ENCODE data around the gene STON2. TPM values are rescaled to one million over a fixed set of nuclear protein-coding genes. Genes with fewer than 3 reads are reported as not detected.

The STON2 gene
- total and polyA plus RNA-seq, 5 experiments from 2014 or later = not detected

DNA sequence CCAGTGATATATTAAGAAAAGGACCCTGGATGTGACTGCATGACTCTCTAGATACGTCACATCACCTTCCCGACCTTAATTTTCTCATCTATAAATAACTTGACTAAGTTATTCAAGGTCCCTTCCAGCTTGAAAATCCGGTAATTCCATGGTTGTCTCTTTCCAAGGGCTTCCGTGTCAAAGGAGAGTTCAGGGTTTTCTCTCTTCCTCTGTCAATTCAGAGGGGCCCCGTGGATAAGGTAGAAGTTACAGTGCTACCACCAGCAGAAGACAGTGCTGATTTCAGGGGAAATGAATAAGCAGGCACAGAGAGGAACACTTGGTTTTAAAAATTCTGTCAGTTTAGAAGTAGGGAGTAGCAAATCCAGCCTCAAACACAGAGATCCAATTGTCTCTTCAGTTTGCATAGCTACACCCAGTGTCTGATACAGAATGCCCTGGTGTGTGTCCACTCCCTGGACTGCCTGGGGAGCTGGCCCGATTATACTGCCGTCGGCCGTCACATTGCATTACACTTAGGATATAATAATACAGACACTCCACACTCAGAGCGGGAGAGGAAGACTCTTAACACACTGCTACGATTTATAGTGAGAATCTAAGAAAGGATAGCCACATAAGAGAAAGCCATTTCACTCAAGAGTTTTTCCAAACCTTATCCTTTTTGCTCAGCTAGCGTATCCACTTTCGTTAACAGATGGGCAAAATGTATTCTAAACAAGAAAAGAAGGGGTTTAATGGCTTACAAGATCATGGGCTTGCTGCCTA is 124.6 kb downstream of the STON2 start:
- Mint-ChIP-seq H3K4me1 (peaks cover 0 to 6% (median 0%) of the 10 kb centered on the region in 4 donors), H3K4me3 (no peak overlapping the region), H3K27me3 (peaks cover 0 to 9% (median 7%) of the 10 kb centered on the region in 5 donors), H3K9me3 (no peaks in the 10 kb centered on the region), H3K27ac (peak overlapping the region in 1 of 10 donors; percentile 67), H3K36me3 (no peaks in the 10 kb centered on the region)
- no peak for ATAC-seq
- POLR2A ChIA-PET = no interaction called here
- no peak for DNase-seq

DNA sequence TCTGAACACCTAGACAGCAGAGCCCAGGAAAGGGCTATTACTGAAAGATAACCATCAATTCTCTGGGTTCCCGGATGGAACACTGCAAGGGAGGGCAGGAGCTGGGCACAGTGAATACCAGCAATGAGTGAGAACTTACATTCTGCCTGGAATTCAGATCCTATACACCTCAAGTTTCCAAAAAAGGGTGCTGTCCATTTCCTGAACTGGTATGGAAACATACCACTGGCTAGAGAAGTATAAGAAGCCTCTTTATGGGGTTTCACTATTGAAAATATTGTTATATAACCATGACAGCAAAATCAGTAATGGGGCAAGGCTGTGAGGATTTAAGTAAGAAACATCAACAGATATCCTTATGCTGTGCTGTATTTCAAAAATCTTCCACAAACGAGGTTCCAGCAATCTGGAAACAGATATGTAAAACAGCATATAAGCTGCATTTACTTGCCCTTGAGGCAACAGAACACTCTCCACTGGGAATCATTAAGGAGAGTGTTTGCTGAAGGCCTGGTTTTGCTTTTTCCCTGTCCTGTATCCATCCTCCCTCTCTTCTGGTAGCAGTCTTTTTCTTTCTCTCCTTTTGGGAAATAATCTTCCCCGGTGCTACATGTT is 126.1 kb downstream of the STON2 start:
- POLR2A ChIA-PET = no interaction called here
- Mint-ChIP-seq H3K27me3 (peaks cover 2 to 13% (median 7%) of the 10 kb centered on the region in 5 donors), H3K4me3 (no peak overlapping the region), H3K36me3 (no peaks in the 10 kb centered on the region), H3K9me3 (no peaks in the 10 kb centered on the region), H3K27ac (no peak overlapping the region), H3K4me1 (peaks cover 0 to 6% (median 0%) of the 10 kb centered on the region in 4 donors)
- DNase-seq = no peak
- ATAC-seq = no peak

DNA sequence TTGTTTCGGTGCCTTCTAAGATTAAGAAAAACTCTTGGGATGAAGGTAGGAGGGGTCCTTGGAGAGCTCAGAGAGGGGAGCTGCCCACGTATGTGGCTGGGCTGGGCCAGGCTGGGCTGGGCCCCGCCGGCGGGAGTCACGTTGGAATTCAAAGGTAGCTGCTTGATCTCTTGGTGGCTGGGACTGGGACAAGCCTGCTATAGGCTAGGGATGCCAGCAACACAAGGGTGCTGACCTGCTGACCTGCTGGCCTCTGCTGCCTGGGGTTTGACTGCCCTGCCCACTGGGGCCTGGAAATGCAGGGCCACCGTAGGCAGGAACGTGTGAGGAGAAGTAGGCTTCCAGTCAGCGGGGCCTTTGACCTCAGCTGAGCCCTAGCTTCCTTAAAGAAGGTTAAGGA is 126.6 kb downstream of the STON2 start:
- no peak overlapping the region for H3K4me3 Mint-ChIP-seq
- H3K27ac Mint-ChIP-seq = no peak overlapping the region
- peaks cover 2 to 15% (median 7%) of the 10 kb centered on the region in 5 donors for H3K27me3 Mint-ChIP-seq
- DNase-seq = no peak
- no peaks in the 10 kb centered on the region for H3K36me3 Mint-ChIP-seq
- no peaks in the 10 kb centered on the region for H3K9me3 Mint-ChIP-seq
- POLR2A ChIA-PET = no interaction called here
- peaks cover 0 to 6% (median 0%) of the 10 kb centered on the region in 4 donors for H3K4me1 Mint-ChIP-seq
- no peak for ATAC-seq

DNA sequence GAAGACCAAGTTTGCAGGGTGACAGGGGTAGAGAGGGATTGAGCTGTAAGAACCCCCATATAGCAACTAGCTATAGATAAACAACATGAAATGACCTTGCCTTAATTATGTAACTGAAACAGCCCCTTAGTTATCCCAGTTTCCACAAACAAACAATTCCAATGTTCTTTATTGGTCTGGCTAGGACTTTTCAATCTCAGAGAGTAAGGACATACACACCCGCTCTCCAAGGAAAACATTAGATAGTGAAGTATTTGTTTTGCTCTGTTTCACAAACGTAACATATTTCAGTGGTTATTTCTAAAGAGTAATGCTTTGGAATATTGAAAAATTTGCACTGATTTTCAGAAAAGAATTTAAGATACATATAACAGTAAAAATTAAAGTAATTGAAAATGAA is 127.8 kb downstream of the STON2 start:
- Mint-ChIP-seq H3K9me3 (no peaks in the 10 kb centered on the region), H3K27ac (no peak overlapping the region), H3K27me3 (peaks cover 1 to 15% (median 2%) of the 10 kb centered on the region in 5 donors), H3K36me3 (no peaks in the 10 kb centered on the region), H3K4me1 (peaks cover 0 to 7% (median 6%) of the 10 kb centered on the region in 4 donors), H3K4me3 (no peak overlapping the region)
- DNase-seq (no peak), ATAC-seq (no peak)
- POLR2A ChIA-PET = no interaction called here

DNA sequence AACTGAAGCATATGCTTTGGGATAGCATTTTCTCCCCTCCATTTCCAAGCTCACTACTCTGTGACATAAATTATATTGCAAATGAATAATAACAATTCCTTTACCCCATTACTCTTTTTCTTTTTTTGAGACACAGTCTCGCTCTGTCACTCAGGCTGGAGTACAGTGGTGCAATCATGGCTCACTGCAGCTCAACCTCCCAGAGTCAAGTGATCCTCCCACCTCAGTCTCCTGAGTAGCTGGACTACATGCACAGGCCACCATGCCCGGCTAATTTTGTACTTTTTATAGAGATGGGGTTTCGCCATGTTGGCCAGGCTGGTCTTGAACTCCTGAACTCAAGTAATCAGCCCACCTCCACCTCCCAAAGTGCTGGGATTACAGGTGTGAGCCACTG is 130.1 kb downstream of the STON2 start:
- H3K4me3 Mint-ChIP-seq = no peak overlapping the region
- no peaks in the 10 kb centered on the region for H3K9me3 Mint-ChIP-seq
- POLR2A ChIA-PET = interaction anchor here (1.0 to 1.2 kb wide), 2 partner anchors 49 to 195 kb away, joined by 4 to 8 read pairs; partner anchors contain the start of gene GTF2A1
- H3K4me1 Mint-ChIP-seq = peaks cover 0 to 7% (median 3%) of the 10 kb centered on the region in 4 donors
- H3K27ac Mint-ChIP-seq = no peak overlapping the region
- DNase-seq (no peak), ATAC-seq (no peak)
- H3K27me3 Mint-ChIP-seq = peaks cover 3 to 19% (median 11%) of the 10 kb centered on the region in 5 donors
- no peaks in the 10 kb centered on the region for H3K36me3 Mint-ChIP-seq

DNA sequence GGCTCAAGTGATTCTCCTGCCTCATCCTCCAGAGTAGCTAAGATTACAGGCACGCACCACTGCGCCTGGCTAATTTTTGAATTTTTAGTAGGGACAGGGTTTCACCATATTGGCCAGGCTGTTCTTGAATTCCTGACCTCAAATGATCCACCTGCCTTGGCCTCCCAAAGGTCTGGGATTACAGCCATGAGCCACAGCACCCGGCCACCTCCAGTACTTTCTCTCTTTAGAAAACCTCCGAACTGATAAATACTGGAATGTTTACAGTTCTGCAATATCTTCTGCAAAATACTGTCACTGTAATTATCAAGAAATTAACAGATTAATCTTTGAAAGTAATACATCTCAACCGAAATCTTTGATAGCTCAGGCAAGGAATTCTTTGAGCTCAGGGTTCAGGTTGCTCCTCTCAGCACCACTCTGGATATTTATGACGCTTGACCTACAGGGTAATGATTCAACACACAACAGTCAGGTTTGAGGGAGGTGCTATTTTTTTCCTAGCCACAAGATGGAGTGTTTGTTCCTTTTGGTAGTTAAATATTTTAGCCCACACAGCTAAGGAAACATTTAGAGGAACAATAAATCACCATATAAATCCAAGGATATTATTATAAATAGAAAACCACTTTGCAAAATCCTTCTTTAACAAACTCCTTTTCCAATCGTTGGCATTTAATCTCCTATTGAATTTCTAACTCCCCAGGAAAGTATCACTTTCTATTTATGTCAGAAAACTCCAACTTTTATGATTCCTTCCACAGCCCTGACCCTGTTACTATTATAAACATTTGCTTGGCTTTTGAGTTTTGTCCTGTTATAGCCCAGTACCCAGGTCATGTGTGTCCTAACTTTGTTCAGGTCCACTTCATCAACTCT is 130.8 kb downstream of the STON2 start:
- POLR2A ChIA-PET = interaction anchor here (1.0 to 1.2 kb wide), 2 partner anchors 48 to 195 kb away, joined by 4 to 8 read pairs; partner anchors contain the start of gene GTF2A1

DNA sequence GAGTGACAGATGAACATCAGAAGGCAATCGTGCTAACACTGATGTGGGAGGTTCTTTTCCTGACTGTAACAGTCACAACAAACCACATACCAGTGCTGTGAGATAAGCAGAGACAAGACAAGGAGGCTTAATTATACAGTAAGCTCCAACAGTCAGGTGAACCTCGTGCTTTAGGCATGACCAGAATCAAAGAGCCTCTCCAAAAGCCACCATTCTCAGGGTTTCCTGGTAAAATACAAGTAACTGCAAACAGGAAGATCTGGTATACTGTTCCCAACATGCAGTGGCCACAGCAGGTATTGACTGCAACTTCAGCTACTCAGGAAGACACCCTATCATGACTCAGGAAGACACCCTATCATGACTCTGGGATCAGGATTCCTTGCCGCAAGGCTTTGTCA is 132.1 kb downstream of the STON2 start:
- POLR2A ChIA-PET = no interaction called here
- H3K4me3 Mint-ChIP-seq = no peak overlapping the region
- H3K4me1 Mint-ChIP-seq = peaks cover 0 to 7% (median 3%) of the 10 kb centered on the region in 4 donors
- no peaks in the 10 kb centered on the region for H3K9me3 Mint-ChIP-seq
- DNase-seq (peak in 1 of 10 donors; percentile 1), ATAC-seq (peak; percentile 33 to 43)
- no peaks in the 10 kb centered on the region for H3K36me3 Mint-ChIP-seq
- peak overlapping the region in 1 of 10 donors; percentile 4 for H3K27ac Mint-ChIP-seq
- peaks cover 3 to 19% (median 11%) of the 10 kb centered on the region in 5 donors for H3K27me3 Mint-ChIP-seq

More for the DNA sequence above, 130.8 kb downstream of the STON2 start:
- H3K4me3 Mint-ChIP-seq = no peak overlapping the region
- no peaks in the 10 kb centered on the region for H3K36me3 Mint-ChIP-seq
- H3K9me3 Mint-ChIP-seq = no peaks in the 10 kb centered on the region
- peaks cover 0 to 7% (median 3%) of the 10 kb centered on the region in 4 donors for H3K4me1 Mint-ChIP-seq
- H3K27me3 Mint-ChIP-seq = peaks cover 3 to 19% (median 9%) of the 10 kb centered on the region in 5 donors
- DNase-seq (peak in 4 of 10 donors; percentile 10 to 50 (median 38)), ATAC-seq (peak; percentile 55 to 68)
- no peak overlapping the region for H3K27ac Mint-ChIP-seq

DNA sequence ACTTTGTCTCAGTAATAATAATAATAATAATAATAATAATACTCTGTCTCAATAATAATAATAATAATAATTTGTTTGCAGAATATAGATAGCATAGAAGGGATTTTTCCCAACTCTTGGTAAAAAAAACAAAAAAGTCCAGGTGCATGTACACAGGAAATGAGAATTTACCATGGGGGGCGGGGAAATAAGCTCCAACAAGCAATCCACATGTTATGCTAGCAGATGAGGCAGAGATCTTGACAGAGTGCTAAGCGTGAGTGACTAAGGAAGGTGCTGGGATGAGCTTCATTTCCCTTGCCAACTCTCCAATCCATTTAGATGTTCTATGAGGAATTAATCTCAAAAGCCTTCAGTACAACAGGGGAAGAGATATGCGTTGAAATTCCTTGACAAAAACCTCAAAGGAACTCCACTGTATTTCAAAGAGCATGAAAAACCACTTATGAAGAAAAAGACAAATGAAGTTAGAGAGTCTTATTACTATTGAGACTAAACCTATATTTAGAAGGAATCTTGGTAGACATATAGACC is 134.4 kb downstream of the STON2 start:
- ATAC-seq (no peak), DNase-seq (no peak)
- H3K27me3 Mint-ChIP-seq = peaks cover 7 to 27% (median 18%) of the 10 kb centered on the region in 5 donors
- no peak overlapping the region for H3K4me3 Mint-ChIP-seq
- peaks cover 0 to 7% (median 3%) of the 10 kb centered on the region in 4 donors for H3K4me1 Mint-ChIP-seq
- H3K27ac Mint-ChIP-seq = no peak overlapping the region
- POLR2A ChIA-PET = interaction anchor here (0.5 kb wide), 1 partner anchor 194 kb away, joined by 3 read pairs; no protein-coding TSS in a partner anchor
- H3K9me3 Mint-ChIP-seq = no peaks in the 10 kb centered on the region
- H3K36me3 Mint-ChIP-seq = no peaks in the 10 kb centered on the region

DNA sequence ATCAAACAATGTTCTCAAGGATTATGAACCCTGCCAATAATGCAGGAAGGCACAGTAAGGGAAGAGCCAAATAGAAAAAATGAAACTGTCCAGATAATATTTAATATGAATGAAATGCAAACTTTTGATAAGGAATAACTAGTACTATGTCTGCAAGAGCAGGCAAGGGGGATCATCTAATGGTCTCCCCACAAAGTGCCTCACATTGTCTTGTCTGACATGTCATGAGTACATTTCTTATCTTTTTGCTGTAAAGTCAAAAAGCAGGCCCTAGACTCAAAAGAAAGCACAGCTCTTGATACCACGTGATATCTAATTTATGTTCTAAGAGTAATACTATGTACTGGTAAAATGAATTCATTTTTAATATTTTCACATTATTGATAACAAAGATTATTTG is 135.5 kb downstream of the STON2 start:
- no peaks in the 10 kb centered on the region for H3K36me3 Mint-ChIP-seq
- POLR2A ChIA-PET = no interaction called here
- H3K4me3 Mint-ChIP-seq = no peak overlapping the region
- peaks cover 11 to 35% (median 18%) of the 10 kb centered on the region in 5 donors for H3K27me3 Mint-ChIP-seq
- peaks cover 0 to 7% (median 3%) of the 10 kb centered on the region in 4 donors for H3K4me1 Mint-ChIP-seq
- no peak overlapping the region for H3K27ac Mint-ChIP-seq
- ATAC-seq (no peak), DNase-seq (no peak)
- no peaks in the 10 kb centered on the region for H3K9me3 Mint-ChIP-seq

DNA sequence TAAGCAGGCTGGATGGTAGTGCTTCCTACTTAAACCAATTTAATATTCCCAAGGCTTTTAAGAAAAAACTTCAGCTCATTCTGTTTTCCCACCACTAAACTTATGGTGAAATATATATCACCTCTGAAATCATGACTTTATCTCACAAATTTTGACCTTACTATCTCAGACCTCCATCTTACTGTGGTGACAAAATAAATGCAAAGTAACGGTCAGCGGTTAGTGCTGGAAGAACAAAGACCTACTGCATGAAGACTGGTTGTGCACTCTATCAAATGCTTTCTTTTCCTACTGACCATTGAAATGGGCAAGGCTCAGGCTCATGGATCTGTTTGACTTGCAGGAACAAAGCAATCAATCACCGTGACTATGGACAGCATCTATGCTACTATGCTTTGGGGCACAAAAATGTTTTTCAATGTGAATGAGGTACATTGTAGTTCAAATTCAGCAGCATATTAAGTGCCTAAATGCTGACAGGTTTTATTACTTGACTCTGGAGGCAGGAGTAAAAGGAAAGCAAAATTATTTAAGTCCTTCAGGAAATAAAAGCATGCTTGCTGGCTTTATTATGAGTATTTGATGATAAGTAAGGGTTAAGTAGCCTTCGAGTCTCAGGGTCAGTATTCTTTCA is 136.2 kb downstream of the STON2 start:
- Mint-ChIP-seq H3K4me1 (peaks cover 0 to 7% (median 3%) of the 10 kb centered on the region in 4 donors), H3K4me3 (no peak overlapping the region), H3K36me3 (no peaks in the 10 kb centered on the region), H3K9me3 (no peaks in the 10 kb centered on the region), H3K27ac (no peak overlapping the region), H3K27me3 (peaks cover 12 to 39% (median 16%) of the 10 kb centered on the region in 5 donors)
- POLR2A ChIA-PET = no interaction called here
- DNase-seq = no peak
- ATAC-seq = no peak

DNA sequence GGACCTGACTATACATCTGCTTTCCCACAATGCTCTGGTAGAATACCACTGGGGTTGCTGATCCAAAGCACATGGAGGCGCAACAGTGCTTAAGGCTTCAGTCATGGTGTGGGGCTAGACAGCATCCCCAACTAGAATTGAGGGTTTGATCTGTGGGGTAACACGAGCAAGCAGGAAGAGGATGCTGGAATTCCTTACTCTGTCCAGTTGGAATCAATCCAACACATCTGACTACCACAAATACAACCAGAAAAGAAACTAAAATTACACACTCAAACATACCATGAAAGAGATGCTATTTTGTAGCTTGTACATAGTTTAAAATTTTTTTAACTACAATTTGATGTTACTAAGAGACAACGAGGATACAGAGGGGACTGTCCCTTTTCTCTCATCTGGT is 138.9 kb downstream of the STON2 start:
- no peak overlapping the region for H3K4me3 Mint-ChIP-seq
- H3K36me3 Mint-ChIP-seq = peaks cover 0 to 2% (median 0%) of the 10 kb centered on the region in 3 donors
- peaks cover 0 to 7% (median 0%) of the 10 kb centered on the region in 4 donors for H3K4me1 Mint-ChIP-seq

DNA sequence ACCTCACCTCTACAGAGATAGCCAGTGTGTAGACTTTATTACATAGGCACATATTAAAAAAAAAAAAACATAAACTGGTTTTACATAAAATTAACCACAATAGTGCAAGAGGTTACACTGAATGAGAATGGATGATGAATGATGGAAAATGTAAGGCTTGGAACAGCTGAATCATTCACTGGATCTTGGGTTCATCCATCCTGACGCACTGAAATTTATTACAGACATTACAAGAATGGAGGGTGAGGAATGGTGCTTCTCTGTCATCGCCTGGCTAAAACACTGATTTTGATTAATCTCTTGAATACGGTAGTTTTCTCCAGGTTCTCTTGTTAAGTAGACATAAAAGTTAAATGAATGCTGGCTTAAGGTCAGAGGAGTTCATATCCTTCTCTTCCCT is 139.4 kb downstream of the STON2 start:
- Mint-ChIP-seq H3K9me3 (no peaks in the 10 kb centered on the region), H3K27me3 (peaks cover 7 to 22% (median 12%) of the 10 kb centered on the region in 5 donors), H3K36me3 (peaks cover 0 to 2% (median 0%) of the 10 kb centered on the region in 3 donors), H3K27ac (no peak overlapping the region), H3K4me1 (peaks cover 0 to 8% (median 0%) of the 10 kb centered on the region in 4 donors), H3K4me3 (no peak overlapping the region)
- POLR2A ChIA-PET = no interaction called here
- ATAC-seq (no peak), DNase-seq (no peak)

More for the DNA sequence above, 138.9 kb downstream of the STON2 start:
- peaks cover 6 to 27% (median 12%) of the 10 kb centered on the region in 5 donors for H3K27me3 Mint-ChIP-seq
- POLR2A ChIA-PET = no interaction called here
- DNase-seq (no peak), ATAC-seq (no peak)
- H3K9me3 Mint-ChIP-seq = no peaks in the 10 kb centered on the region
- no peak overlapping the region for H3K27ac Mint-ChIP-seq

Measured in naive thymus-derived CD8-positive, alpha-beta T cell (primary cell).